Heart left ventricle (tissue), 13 donors: Measurements from ENCODE around the gene ELOVL2.

ENCODE experiments used
- CTCF ChIP-seq, 12 donors: fragments of 200-600 bp; sonication (generic) in 4 of 12; IDR thresholded peaks; one replicate each; pipeline versions ENCODE4 v1.5.0 to v1.8.0; 2018 to 2022; ENCODE audit warnings: antibody characterized with exemption in 12 of 12, mild to moderate bottlenecking in 5 of 12
- POLR2A ChIP-seq, 2 donors: fragments of 450-650 bp; IDR thresholded peaks; one replicate each; pipeline ENCODE4 v1.6.1; 2017; ENCODE audit warnings: antibody characterized with exemption in 2 of 2, mild to moderate bottlenecking in 2 of 2, moderate library complexity in 2 of 2
- donor health status: ischemic (EF 13 %, LVEDD 7.1; RV severe dilation, severe dysfunction).
- donor health status: DM: no; HTN: yes; CAD: no.
- donor health status: DM: no; HTN: no; CAD: no.
- donor health status: ischemic (EF 25% LVEDD 6.9; RV normal size, moderate dysfunction).
- donor health status: ischemic (EF 25% LVEDD 5.7; RV mildly dilated, moderate dysfunction).
- donor health status: ischemic (EF 35%, LVEDD 5.7; RV mildly dilated, moderate dysfunction).
- donor health status: nonischemic (EF 11% LVEDD 7.7; RV severe dilation, severe dysfunction).
- donor health status: DM: yes; HTN: yes; CAD: no.
- donor health status: PGD.
- donor health status: ischemic (EF 29% LVEDD 5.4; RV normal size, mild dysfunction).
- donor health status: nonischemic (EF 23%, LVEDD 6.1; RV moderate dilation, normal function).

- no peak for TF ChIP-seq POLR2A (IDR thresholded peaks at IDR 0.05)
- no peak for TF ChIP-seq CTCF (IDR thresholded peaks at IDR 0.05)
These were observed 39.9 kb upstream of the ELOVL2 start for GRCh38 chr6:11083956-11084355.
